K562 (cell line): ENCODE data around the gene ARHGEF40. TPM values are rescaled to one million over a fixed set of nuclear protein-coding genes. Genes with fewer than 3 reads are reported as not detected.
A peak's percentile ranks its signal among the peaks of the same experiment; 100 is the strongest.

Experiments
- HDGF ChIP-seq: fragments of 450-650 bp; IDR thresholded peaks from 2 replicates; pipeline ENCODE4 v1.6.1; 2016
- MAFK ChIP-seq: IDR thresholded peaks from 2 replicates; pipeline ENCODE4 v1.6.1; 2011; ENCODE audit warnings: low read length, improper control_type of control experiment
- MIER1 ChIP-seq: fragments of 450-650 bp; IDR thresholded peaks from 2 replicates; pipeline ENCODE4 v1.6.1; 2016; ENCODE audit warnings: antibody characterized with exemption, mild to moderate bottlenecking, low read depth
- NR2C2 ChIP-seq, 2 experiments: fragments of 200-800 bp in 1 of 2; sonication (Bioruptor generic) in 1 of 2; sonication (generic) in 1 of 2; formaldehyde crosslinking in 1 of 2; IDR thresholded peaks; 2 replicates each; pipeline versions ENCODE4 v1.6.1 to v1.8.0; 2016 to 2022; ENCODE audit warnings: mild to moderate bottlenecking in 1 of 2, missing compliant biosample characterization in 1 of 2, missing genetic modification characterization in 1 of 2, missing genetic modification reagents in 1 of 2
- PYGO2 ChIP-seq: fragments of 450-650 bp; IDR thresholded peaks from 2 replicates; pipeline ENCODE4 v1.6.1; 2016; ENCODE audit warnings: mild to moderate bottlenecking, missing genetic modification characterization, moderate library complexity, missing compliant biosample characterization
- RAD21 ChIP-seq, 2 experiments: fragments of 250-450 bp in 1 of 2; fragments of 450-650 bp in 1 of 2; sonication (Bioruptor Pico) in 1 of 2; formaldehyde crosslinking in 1 of 2; IDR thresholded peaks in 1 of 2; conservative IDR thresholded peaks in 1 of 2; 2 replicates each; pipeline versions ENCODE4 v1.4.0 to v1.8.0; 2020 to 2022; ENCODE audit warnings: mild to moderate bottlenecking in 2 of 2, moderate library complexity in 1 of 2
- RB1 ChIP-seq: fragments of 450-650 bp; IDR thresholded peaks from 2 replicates; pipeline ENCODE4 v1.6.1; 2017; ENCODE audit warnings: low read depth, mild to moderate bottlenecking
- SP2 ChIP-seq: IDR thresholded peaks from 2 replicates; pipeline ENCODE4 v1.6.1; 2011; ENCODE audit warnings: mild to moderate bottlenecking, low read depth, low read length, moderate library complexity; ENCODE audit not compliant: poor library complexity, severe bottlenecking; ENCODE audit errors: extremely low read depth
- ZFX ChIP-seq: sonication (generic); formaldehyde crosslinking; IDR thresholded peaks from 2 replicates; pipeline ENCODE4 v1.8.0; 2022; ENCODE audit warnings: mild to moderate bottlenecking, missing genetic modification reagents, moderate library complexity
- ZNF175 ChIP-seq: fragments of 200-800 bp; sonication (Bioruptor generic); IDR thresholded peaks from 2 replicates; pipeline ENCODE4 v1.6.1; 2016; ENCODE audit warnings: low read depth, mild to moderate bottlenecking, missing genetic modification characterization, missing compliant biosample characterization
- ZNF253 ChIP-seq: fragments of 250-450 bp; sonication (Bioruptor Pico); conservative IDR thresholded peaks from 2 replicates; pipeline ENCODE4 v1.6.1; 2021; ENCODE audit warnings: mild to moderate bottlenecking
- ZNF766 ChIP-seq: fragments of 200-800 bp; sonication (Bioruptor generic); conservative IDR thresholded peaks from 2 replicates; pipeline ENCODE4 v1.6.1; 2016; ENCODE audit warnings: missing genetic modification characterization, missing compliant biosample characterization
- polyA plus RNA-seq, 8 experiments: library from polyadenylated mRNA; depleted of rRNA in 4 of 8; stranded (reverse) in 5 of 8; unstranded in 3 of 8; fragments of >200 nt; fragmentation: Nextera tagmentation in 2 of 8; fragmentation: Illumina TruSeq in 1 of 8; extraction: Ambion mirVana in 2 of 8; extraction: Trizol in 1 of 8; gene quantifications; 2 replicates each; pipeline versions ENCODE4 v1.2.1 to v1.2.3, GENCODE V29; 2011 to 2014; ENCODE audit warnings: inconsistent platforms in 1 of 8, missing spikeins in 1 of 8
- total RNA-seq, 7 experiments: library from RNA; depleted of rRNA in 6 of 7; stranded (reverse); fragments of >200 nt in 6 of 7; fragmentation: Illumina TruSeq in 2 of 7; extraction: Trizol in 2 of 7; gene quantifications; 2 replicates each; pipeline versions ENCODE4 v1.2.1 to v1.2.3, GENCODE V29; 2011 to 2021; ENCODE audit warnings: low replicate concordance in 1 of 7
- TF ChIP-seq, protein P1 (sequence below), 3 experiments: IDR thresholded peaks in 2 of 3; conservative IDR thresholded peaks in 1 of 3; 2 replicates each; pipeline ENCODE4 v1.5.1; 2011 to 2012; ENCODE audit warnings: low read length in 3 of 3, mild to moderate bottlenecking in 3 of 3, control low read depth in 2 of 3, improper control_type of control experiment in 1 of 3, inconsistent platforms in 1 of 3, low read depth in 1 of 3, mixed read lengths in 1 of 3, moderate library complexity in 1 of 3; ENCODE audit not compliant: insufficient read depth in 2 of 3
- TF ChIP-seq, protein P2 (sequence below), 2 experiments: fragments of 200-800 bp in 1 of 2; sonication (Bioruptor generic) in 1 of 2; sonication (generic) in 1 of 2; formaldehyde crosslinking in 1 of 2; IDR thresholded peaks in 1 of 2; conservative IDR thresholded peaks in 1 of 2; 2 replicates each; pipeline versions ENCODE4 v1.5.0 to v1.6.1; 2016 to 2020; ENCODE audit warnings: missing compliant biosample characterization in 1 of 2, missing genetic modification characterization in 1 of 2, missing genetic modification reagents in 1 of 2

The ARHGEF40 gene
- total and polyA plus RNA-seq, 9 of the 15 experiments (the other 6 are each of a cell fraction or from before 2014, with no cell fraction given): 0.42 to 6.3 (median 3.8) TPM

DNA sequence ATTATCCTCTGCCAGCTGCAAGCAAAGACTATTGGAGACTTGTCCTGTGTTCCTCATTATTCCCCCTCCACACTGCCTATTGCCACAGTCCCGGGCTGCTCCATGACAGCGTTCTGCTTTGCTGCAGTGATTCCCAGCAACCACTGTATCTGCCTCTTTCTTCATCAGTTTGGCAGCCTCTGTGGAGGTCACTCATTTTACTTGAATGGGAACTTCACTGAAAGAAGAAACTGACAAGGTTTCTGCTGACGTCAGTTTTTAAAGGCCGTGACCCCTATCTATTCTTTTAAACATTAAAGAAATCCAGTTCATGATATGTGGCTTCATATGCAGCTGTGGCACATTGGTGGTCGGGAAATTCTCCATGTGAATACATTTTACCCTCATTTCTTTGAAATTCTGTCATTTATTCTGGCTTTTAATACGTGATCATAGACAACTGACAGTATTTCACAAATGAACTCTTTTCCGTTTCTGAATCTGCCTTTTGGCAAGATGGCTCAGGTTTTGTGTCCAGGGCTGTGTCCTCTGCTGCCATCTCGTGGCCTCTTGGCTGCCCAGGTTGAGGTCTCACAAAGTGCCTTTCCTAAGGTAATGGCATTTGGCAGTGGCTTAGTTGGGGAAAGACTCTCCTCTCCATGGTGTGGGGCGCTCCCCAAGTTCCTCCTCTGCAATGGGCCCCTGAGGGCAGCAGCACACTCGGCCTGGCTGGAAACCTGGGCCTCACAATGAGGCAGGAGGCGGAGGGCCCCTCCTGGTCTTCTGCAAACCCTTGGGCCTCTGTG lies 36.6 kb downstream of the ARHGEF40 start (continued):
- TF ChIP-seq, protein P1, sequence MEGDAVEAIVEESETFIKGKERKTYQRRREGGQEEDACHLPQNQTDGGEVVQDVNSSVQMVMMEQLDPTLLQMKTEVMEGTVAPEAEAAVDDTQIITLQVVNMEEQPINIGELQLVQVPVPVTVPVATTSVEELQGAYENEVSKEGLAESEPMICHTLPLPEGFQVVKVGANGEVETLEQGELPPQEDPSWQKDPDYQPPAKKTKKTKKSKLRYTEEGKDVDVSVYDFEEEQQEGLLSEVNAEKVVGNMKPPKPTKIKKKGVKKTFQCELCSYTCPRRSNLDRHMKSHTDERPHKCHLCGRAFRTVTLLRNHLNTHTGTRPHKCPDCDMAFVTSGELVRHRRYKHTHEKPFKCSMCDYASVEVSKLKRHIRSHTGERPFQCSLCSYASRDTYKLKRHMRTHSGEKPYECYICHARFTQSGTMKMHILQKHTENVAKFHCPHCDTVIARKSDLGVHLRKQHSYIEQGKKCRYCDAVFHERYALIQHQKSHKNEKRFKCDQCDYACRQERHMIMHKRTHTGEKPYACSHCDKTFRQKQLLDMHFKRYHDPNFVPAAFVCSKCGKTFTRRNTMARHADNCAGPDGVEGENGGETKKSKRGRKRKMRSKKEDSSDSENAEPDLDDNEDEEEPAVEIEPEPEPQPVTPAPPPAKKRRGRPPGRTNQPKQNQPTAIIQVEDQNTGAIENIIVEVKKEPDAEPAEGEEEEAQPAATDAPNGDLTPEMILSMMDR (IDR thresholded peaks at IDR 0.05 in 2 of 3, conservative IDR thresholded peaks at IDR 0.05 in 1 of 3; ENCODE audit: insufficient read depth in 2 of 3, low read depth in 1 of 3, low read length in 3 of 3): peak; percentile 79 to 86 (median 85)
- 0 out of 2 replicates have a peak, but pooled peaks have one; percentile 25 for TF ChIP-seq HDGF
- TF ChIP-seq ZNF175 (CRISPR knock-in tag): 0 out of 2 replicates have a peak, but pooled peaks have one; percentile 16
- TF ChIP-seq RB1: peak; percentile 34; the same call in 1 of the 2 replicates
- peak; percentile 35; the same call in 1 of the 2 replicates for TF ChIP-seq ZFX (CRISPR knock-in tag)
- peak; percentile 66 for TF ChIP-seq MAFK
- no peak for TF ChIP-seq SP2
- no peak for TF ChIP-seq ZNF253 (CRISPR knock-in tag)
- no peak for TF ChIP-seq NR2C2 (CRISPR knock-in tag; IDR thresholded peaks at IDR 0.05)
- TF ChIP-seq NR2C2 (tag; IDR thresholded peaks at IDR 0.05): peak; percentile 61
- no peak for TF ChIP-seq MIER1
- peak; percentile 63 for TF ChIP-seq ZNF766 (CRISPR knock-in tag)
- TF ChIP-seq PYGO2 (tag): 0 out of 2 replicates have a peak, but pooled peaks have one; percentile 49
- peak; percentile 67 to 73 for TF ChIP-seq RAD21 (CRISPR knock-in tag; conservative IDR thresholded peaks at IDR 0.05 in 1 of 2, IDR thresholded peaks at IDR 0.05 in 1 of 2)
- TF ChIP-seq, protein P2, sequence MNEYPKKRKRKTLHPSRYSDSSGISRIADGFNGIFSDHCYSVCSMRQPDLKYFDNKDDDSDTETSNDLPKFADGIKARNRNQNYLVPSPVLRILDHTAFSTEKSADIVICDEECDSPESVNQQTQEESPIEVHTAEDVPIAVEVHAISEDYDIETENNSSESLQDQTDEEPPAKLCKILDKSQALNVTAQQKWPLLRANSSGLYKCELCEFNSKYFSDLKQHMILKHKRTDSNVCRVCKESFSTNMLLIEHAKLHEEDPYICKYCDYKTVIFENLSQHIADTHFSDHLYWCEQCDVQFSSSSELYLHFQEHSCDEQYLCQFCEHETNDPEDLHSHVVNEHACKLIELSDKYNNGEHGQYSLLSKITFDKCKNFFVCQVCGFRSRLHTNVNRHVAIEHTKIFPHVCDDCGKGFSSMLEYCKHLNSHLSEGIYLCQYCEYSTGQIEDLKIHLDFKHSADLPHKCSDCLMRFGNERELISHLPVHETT (CRISPR knock-in tag; conservative IDR thresholded peaks at IDR 0.05 in 1 of 2, IDR thresholded peaks at IDR 0.05 in 1 of 2): peak in 1 of 2 experiments; percentile 24; a peak in 1 of 4 replicates
